ENCODE results near the gene ABCA13.

ABCA13 gene

GRCh38 chr7:48244864-48245271, 73.6 kb downstream of the ABCA13 start:
- peak; percentile 24 for DNase-seq

- DNase-seq: peak; percentile 14
These were observed 74.7 kb downstream of the ABCA13 start for GRCh38 chr7:48245751-48246472.

GRCh38 chr7:48249166-48249565, 77.9 kb downstream of the ABCA13 start:
- DNase-seq: no peak

GRCh38 chr7:48250441-48250951, 79.2 kb downstream of the ABCA13 start:
- peak; percentile 98 for DNase-seq

GRCh38 chr7:48251766-48252165, 80.5 kb downstream of the ABCA13 start:
- DNase-seq: peak; percentile 46

GRCh38 chr7:48252995-48253394, 81.7 kb downstream of the ABCA13 start:
- DNase-seq: no peak

- peak; percentile 43 for DNase-seq
These were observed 83.8 kb downstream of the ABCA13 start for GRCh38 chr7:48255046-48255445.

- DNase-seq: no peak
These were observed 88.4 kb downstream of the ABCA13 start for GRCh38 chr7:48259463-48260280.

GRCh38 chr7:48261696-48262095, 90.4 kb downstream of the ABCA13 start:
- DNase-seq: no peak

- peak; percentile 60 for DNase-seq
These were observed 91.5 kb downstream of the ABCA13 start for GRCh38 chr7:48262606-48263310.

GRCh38 chr7:48263311-48263650, 92.0 kb downstream of the ABCA13 start:
- DNase-seq: no peak

- no peak for DNase-seq
These were observed 97.8 kb downstream of the ABCA13 start for GRCh38 chr7:48269066-48269465.

- peak; percentile 85 for DNase-seq
These were observed 103.4 kb downstream of the ABCA13 start for GRCh38 chr7:48274662-48275061.

GRCh38 chr7:48279420-48279819, 108.2 kb downstream of the ABCA13 start:
- DNase-seq: no peak

- DNase-seq: peak; percentile 36
These were observed 108.8 kb downstream of the ABCA13 start for GRCh38 chr7:48280100-48280499.

- DNase-seq: no peak
These were observed 114.1 kb downstream of the ABCA13 start for GRCh38 chr7:48285373-48285772.

- DNase-seq: no peak
These were observed 115.6 kb downstream of the ABCA13 start for GRCh38 chr7:48286836-48287235.

- DNase-seq: no peak
These were observed 118.4 kb downstream of the ABCA13 start for GRCh38 chr7:48289656-48290055.

GRCh38 chr7:48292949-48293348, 121.7 kb downstream of the ABCA13 start:
- no peak for DNase-seq

- DNase-seq: no peak
These were observed 124.2 kb downstream of the ABCA13 start for GRCh38 chr7:48295296-48295971.

- DNase-seq: no peak
These were observed 125.7 kb downstream of the ABCA13 start for GRCh38 chr7:48296966-48297365.

- DNase-seq: peak; percentile 61
These were observed 127.5 kb downstream of the ABCA13 start for GRCh38 chr7:48298779-48299178.

All from NCI-H226 (cell line).